Measurements from ENCODE around the gene ABCE1. TPM values are rescaled to one million over a fixed set of nuclear protein-coding genes. Genes with fewer than 3 reads are reported as not detected.

Gene ABCE1
- total and polyA plus RNA-seq, 2 donors (not counting 3 experiments of a cell fraction or from before 2014, with no cell fraction given), result 38.4 to 114 TPM

GRCh38 chr4:145058256-145058655, 39.9 kb upstream of the ABCE1 start:
- Histone ChIP-seq H3K4me3 (replicated peaks in 1 of 3; ENCODE audit: insufficient read depth in 1 of 3, low read depth in 1 of 3, low read length in 3 of 3) (no peak overlapping the region), H3K9me3 (replicated peaks; ENCODE audit: control insufficient read depth, insufficient read depth, low read length) (no peaks in the 10 kb centered on the region), H3K36me3 (ENCODE audit: control insufficient read depth in 2 of 2, extremely low read depth in 1 of 2, insufficient read depth in 2 of 2, low read length in 2 of 2) (no peaks in the 10 kb centered on the region), H3K9ac (replicated peaks; ENCODE audit: extremely low read depth, insufficient read depth, low read length) (no peak overlapping the region), H3K79me2 (ENCODE audit: control insufficient read depth, insufficient read depth, low read length) (peaks cover 3% of the 10 kb centered on the region), H3K9me1 (replicated peaks; ENCODE audit: control insufficient read depth, extremely low read depth, insufficient read depth, low read length) (no peaks in the 10 kb centered on the region), H3K27ac (ENCODE audit: insufficient read depth, low read depth, low read length) (no peak overlapping the region), H3K27me3 (ENCODE audit: control insufficient read depth in 2 of 2, insufficient read depth in 2 of 2, low read length in 2 of 2) (no peaks in the 10 kb centered on the region), H2AFZ (ENCODE audit: low read depth, low read length) (no peak overlapping the region), H4K20me1 (replicated peaks; ENCODE audit: control insufficient read depth, extremely low read depth, insufficient read depth, low read length) (no peaks in the 10 kb centered on the region), H3K4me1 (ENCODE audit: control insufficient read depth, extremely low read depth, insufficient read depth, low read length) (no peaks in the 10 kb centered on the region), H3K4me2 (ENCODE audit: insufficient read depth, low read length) (no peak overlapping the region)
- dilution Hi-C loops (cut with MboI; ENCODE audit: extremely low pct_ligation_motif_present, low sequenced_read_pairs) (no loop called here), intact Hi-C loops (cut with micrococcal nuclease) (no loop called here)
- DNase-seq (ENCODE audit: low read depth, low spot score) (no peak), FAIRE-seq (no peak)
- no peak for TF ChIP-seq EZH2 (IDR thresholded peaks at IDR 0.05; ENCODE audit: borderline replicate concordance, low read depth, low read length, severe bottlenecking)
- no peak for TF ChIP-seq MAX (IDR thresholded peaks at IDR 0.05; ENCODE audit: insufficient read depth, insufficient read length)
- no peak for TF ChIP-seq FOS (IDR thresholded peaks at IDR 0.05; ENCODE audit: borderline replicate concordance, insufficient read depth, low read length)
- no peak for TF ChIP-seq POLR2A (IDR thresholded peaks at IDR 0.05; ENCODE audit: low read depth, low read length)
- TF ChIP-seq GATA2 (IDR thresholded peaks at IDR 0.05; ENCODE audit: insufficient read depth, insufficient read length, low read depth, low read length), result no peak
- TF ChIP-seq CTCF (IDR thresholded peaks at IDR 0.05; ENCODE audit: extremely low read depth in 1 of 2, insufficient read depth in 1 of 2, low read depth in 1 of 2, low read length in 2 of 2), result no peak
- TF ChIP-seq MYC (IDR thresholded peaks at IDR 0.05; ENCODE audit: low read depth, low read length), result no peak
- TF ChIP-seq POLR2AphosphoS5 (IDR thresholded peaks at IDR 0.05; ENCODE audit: insufficient read depth, low read depth, low read length), result no peak
- no peak for TF ChIP-seq JUN (IDR thresholded peaks at IDR 0.05; ENCODE audit: borderline replicate concordance, insufficient read depth, insufficient read length, low read depth)
- BruUV-seq (replicated peaks), result no TSS peak
- POLR2A ChIA-PET, result no interaction called here
- CTCF ChIA-PET, result no interaction called here
